Activated CD4-positive, alpha-beta memory T cell treated with anti-CD3 and anti-CD28 coated beads for 36 hours (primary cell): Measurements from ENCODE around the gene DHX30. TPM values are rescaled to one million over a fixed set of nuclear protein-coding genes. Genes with fewer than 3 reads are reported as not detected.

Experiments used
- CTCF ChIA-PET: fragments of 350-600 bp; sonication (Branson Sonifier 250); formaldehyde crosslinking; loops from one replicate; lab custom pipeline; 2021; ENCODE audit warnings: antibody characterized with exemption, inconsistent platforms; lab: Charles Lee
- POLR2A ChIA-PET: fragments of 350-600 bp; sonication (Branson Sonifier 250); formaldehyde crosslinking; loops from one replicate; lab custom pipeline; 2021; ENCODE audit warnings: antibody characterized with exemption; lab: Charles Lee
- DNase-seq: peaks from one replicate; pipeline ENCODE4 v3.0.0-alpha.2; 2020
- H3K27ac Mint-ChIP-seq: one replicate; pipeline ENCODE4 v1.8.0; 2021; ENCODE audit warnings: mixed read lengths
- H3K27me3 Mint-ChIP-seq: one replicate; pipeline ENCODE4 v1.8.0; 2021; ENCODE audit warnings: mixed read lengths
- H3K36me3 Mint-ChIP-seq: one replicate; pipeline ENCODE4 v1.8.0; 2021; ENCODE audit warnings: mixed read lengths
- H3K4me1 Mint-ChIP-seq: one replicate; pipeline ENCODE4 v1.8.0; 2021; ENCODE audit warnings: low read depth, mixed read lengths
- H3K4me3 Mint-ChIP-seq: one replicate; pipeline ENCODE4 v1.8.0; 2021; ENCODE audit warnings: mild to moderate bottlenecking, mixed read lengths
- H3K9me3 Mint-ChIP-seq: one replicate; pipeline ENCODE4 v1.8.0; 2021; ENCODE audit warnings: mixed read lengths
- intact Hi-C: fragments of 100-400 bp; cut with micrococcal nuclease; formaldehyde crosslinking; loops from one replicate; pipeline ENCODE4 v1.15.1; 2023
- total RNA-seq, 2 experiments: library from RNA; stranded (reverse); gene quantifications; one replicate each; pipeline ENCODE4 v1.2.3, GENCODE V29; 2021

The DHX30 gene
- total RNA-seq, 2 experiments from 2014 or later: 76.7 to 77.5 TPM

DNA sequence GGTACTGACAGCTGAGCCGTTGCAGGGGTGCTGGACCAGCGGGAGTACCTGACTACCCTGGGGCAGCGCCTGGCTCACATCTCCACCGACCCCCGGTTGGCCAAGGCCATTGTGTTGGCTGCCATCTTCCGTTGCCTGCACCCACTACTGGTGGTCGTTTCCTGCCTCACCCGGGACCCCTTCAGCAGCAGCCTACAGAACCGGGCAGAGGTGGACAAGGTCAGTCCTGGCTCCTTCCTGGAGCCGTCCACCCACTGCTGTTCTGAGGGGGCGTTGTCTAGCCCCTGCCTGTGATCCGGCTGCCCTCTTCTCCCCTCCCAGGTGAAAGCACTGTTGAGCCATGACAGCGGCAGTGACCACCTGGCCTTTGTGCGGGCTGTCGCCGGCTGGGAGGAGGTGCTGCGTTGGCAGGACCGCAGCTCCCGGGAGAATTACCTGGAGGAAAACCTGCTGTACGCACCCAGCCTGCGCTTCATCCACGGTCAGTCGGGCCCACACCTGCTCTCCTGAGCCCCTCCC, 45.7 kb downstream of the DHX30 start:
- intact Hi-C loops: no loop called here
- DNase-seq: no peak
- POLR2A ChIA-PET: no interaction called here
- no peaks in the 10 kb centered on the region for H3K9me3 Mint-ChIP-seq
- H3K4me3 Mint-ChIP-seq: no peak overlapping the region
- peaks cover 38% of the 10 kb centered on the region for H3K36me3 Mint-ChIP-seq
- CTCF ChIA-PET: interaction anchor here (1.6 kb wide), 1 partner anchor 10 kb away, joined by 5 read pairs; no protein-coding TSS in a partner anchor
- no peaks in the 10 kb centered on the region for H3K27me3 Mint-ChIP-seq
- no peak overlapping the region for H3K27ac Mint-ChIP-seq
- no peaks in the 10 kb centered on the region for H3K4me1 Mint-ChIP-seq

DNA sequence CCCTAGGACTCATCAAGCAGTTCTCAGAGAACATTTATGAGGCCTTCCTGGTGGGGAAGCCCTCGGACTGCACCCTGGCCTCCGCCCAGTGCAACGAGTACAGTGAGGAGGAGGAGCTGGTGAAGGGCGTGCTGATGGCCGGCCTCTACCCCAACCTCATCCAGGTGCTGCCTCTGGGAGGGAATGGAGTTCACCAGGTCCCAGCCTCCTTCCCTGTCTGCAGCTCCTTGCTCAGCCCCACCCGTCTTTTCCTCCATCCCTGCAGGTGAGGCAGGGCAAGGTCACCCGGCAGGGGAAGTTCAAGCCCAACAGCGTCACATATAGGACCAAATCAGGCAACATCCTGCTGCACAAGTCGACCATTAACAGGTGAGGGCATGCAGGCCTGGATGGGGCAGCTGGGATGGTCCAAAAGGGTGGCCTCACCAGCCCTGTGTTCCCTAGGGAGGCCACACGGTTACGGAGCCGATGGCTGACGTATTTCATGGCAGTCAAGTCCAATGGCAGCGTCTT, 46.3 kb downstream of the DHX30 start:
- H3K27ac Mint-ChIP-seq: no peak overlapping the region
- intact Hi-C loops: no loop called here
- ChIA-PET CTCF (interaction anchor here (0.8 to 1.6 kb wide), 2 partner anchors 10 to 11 kb away, joined by 4 to 5 read pairs; no protein-coding TSS in a partner anchor), POLR2A (no interaction called here)
- no peak overlapping the region for H3K4me3 Mint-ChIP-seq
- DNase-seq: no peak
- H3K9me3 Mint-ChIP-seq: no peaks in the 10 kb centered on the region
- H3K36me3 Mint-ChIP-seq: peaks cover 33% of the 10 kb centered on the region
- no peaks in the 10 kb centered on the region for H3K27me3 Mint-ChIP-seq
- H3K4me1 Mint-ChIP-seq: no peaks in the 10 kb centered on the region

DNA sequence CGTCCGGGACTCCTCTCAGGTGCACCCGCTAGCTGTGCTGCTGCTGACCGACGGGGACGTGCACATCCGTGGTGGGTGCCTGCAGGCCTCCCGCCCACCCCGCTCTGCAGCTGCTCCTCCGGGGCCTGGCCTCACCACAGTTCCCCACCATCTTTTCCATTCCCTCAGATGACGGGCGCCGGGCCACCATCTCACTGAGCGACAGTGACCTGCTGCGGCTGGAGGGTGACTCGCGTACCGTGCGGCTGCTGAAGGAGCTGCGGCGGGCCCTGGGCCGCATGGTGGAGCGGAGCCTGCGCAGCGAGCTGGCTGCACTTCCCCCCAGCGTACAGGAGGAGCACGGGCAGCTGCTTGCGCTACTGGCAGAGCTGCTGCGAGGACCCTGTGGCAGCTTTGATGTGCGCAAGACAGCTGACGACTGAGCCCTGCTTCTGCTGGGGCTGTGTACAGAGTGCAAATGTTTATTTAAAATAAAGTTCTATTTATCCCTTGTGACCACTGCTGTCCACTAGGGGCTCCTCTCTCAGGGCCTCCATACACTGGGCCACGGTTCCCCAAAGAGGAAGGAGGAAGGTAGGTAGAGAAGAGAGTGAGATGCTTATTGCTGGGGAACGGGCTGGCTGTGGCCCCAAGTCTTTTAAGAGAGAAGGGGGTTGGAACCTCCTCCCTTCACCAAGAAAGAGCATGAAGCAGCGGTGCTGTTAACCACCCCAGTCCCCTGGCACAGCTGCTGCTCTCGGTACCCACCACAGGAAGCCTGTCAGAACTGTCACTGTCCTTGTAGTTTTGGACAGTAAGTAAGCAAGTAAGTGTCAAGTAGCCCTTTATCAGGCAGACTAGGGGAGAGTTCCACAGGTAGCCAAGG, 47.0 kb downstream of the DHX30 start:
- H3K27ac Mint-ChIP-seq: no peak overlapping the region
- CTCF ChIA-PET: interaction anchor here (0.6 to 1.7 kb wide), 5 partner anchors 9 to 301 kb away, joined by 3 to 5 read pairs (median 4); no protein-coding TSS in a partner anchor

DNA sequence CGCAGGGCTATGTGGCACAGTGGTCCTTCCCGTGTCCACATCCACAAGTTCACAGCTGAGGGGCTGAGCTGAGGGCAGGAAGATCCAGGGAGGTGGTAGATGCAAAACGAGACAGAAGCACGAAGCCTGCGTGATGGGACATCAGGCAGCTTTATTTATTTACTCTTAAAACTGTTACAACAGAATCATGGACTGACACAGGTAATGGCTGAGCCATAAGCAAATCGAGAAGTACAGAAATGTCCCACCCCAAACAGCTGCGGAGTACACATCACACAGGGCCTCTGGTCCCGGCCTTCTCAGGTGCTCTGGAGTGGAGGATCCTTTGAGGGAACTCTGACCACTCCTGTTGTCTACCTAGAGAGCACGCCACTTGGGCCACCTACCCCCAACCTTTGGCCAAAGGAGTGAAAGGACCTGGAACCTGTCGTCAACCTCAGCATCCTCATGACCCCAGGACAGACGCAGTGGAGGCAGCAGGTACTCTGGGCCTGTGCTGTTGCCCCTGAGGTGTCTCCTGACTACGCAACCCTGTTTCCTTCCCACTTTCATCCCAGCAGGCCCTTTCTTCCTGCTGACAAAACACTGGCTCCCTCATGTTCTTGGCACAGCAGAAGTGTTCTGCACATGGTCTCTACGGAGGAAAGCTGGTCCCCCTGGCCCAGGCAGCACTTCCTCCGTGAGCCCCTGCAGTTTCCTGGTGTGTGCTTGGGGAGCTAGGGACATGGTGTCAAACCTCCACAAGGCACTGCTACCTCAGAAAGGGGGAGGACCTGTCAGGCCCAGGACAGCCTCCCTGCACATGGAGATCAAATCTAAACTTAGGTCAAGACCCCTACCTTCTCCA, 47.8 kb downstream of the DHX30 start:
- no peaks in the 10 kb centered on the region for H3K9me3 Mint-ChIP-seq
- ChIA-PET CTCF (interaction anchor here (1.0 to 1.7 kb wide), 3 partner anchors 12 to 301 kb away, joined by 4 to 5 read pairs (median 4); no protein-coding TSS in a partner anchor), POLR2A (interaction anchor here (1.2 kb wide), 1 partner anchor 25 kb away, joined by 4 read pairs; no protein-coding TSS in a partner anchor)
- no peak for DNase-seq
- H3K4me1 Mint-ChIP-seq: no peaks in the 10 kb centered on the region
- peak overlapping the region; percentile 33 for H3K27ac Mint-ChIP-seq
- H3K36me3 Mint-ChIP-seq: peaks cover 22% of the 10 kb centered on the region
- no peak overlapping the region for H3K4me3 Mint-ChIP-seq
- no peaks in the 10 kb centered on the region for H3K27me3 Mint-ChIP-seq
- intact Hi-C loops: no loop called here

More for the DNA sequence above, 47.0 kb downstream of the DHX30 start:
- POLR2A ChIA-PET: interaction anchor here (1.2 kb wide), 1 partner anchor 24 kb away, joined by 4 read pairs; no protein-coding TSS in a partner anchor
- Mint-ChIP-seq H3K9me3 (no peaks in the 10 kb centered on the region), H3K4me3 (no peak overlapping the region), H3K36me3 (peaks cover 26% of the 10 kb centered on the region), H3K4me1 (no peaks in the 10 kb centered on the region), H3K27me3 (no peaks in the 10 kb centered on the region)
- intact Hi-C loops: no loop called here
- no peak for DNase-seq

DNA sequence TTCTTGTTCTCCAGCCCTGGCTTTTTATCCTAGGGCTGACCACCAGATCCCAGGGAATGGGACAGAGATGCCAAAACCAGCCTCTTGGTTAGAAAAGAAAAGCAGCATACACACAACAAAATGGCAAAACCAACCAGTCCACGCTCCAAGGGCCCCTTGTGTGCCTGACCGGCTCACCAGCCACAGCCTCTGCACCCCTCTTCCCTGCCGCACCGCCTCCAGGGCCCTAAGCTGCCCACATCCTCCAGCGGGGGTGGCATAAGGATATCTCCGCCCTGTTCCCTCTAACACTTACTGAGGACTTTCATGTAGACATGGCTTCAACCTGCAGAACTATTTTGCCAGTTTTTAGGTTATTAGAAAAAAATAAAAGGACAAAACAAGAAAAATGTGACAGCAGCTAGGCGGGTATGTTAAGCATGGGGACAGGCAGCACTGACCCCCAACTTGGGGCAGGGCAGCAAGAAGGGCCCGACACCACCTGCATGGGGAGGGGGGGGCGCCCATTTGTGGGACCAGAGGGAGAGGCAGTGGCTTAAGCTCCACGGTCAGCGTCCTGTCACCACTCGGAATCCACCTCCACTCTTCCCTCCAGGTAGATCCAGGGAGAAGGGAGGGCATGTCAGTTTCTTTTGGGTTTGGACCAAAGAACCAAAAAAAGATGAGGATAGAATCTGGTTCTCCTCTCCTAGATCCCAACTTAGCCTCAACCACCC, 49.1 kb downstream of the DHX30 start:
- no peak overlapping the region for H3K27ac Mint-ChIP-seq

DNA sequence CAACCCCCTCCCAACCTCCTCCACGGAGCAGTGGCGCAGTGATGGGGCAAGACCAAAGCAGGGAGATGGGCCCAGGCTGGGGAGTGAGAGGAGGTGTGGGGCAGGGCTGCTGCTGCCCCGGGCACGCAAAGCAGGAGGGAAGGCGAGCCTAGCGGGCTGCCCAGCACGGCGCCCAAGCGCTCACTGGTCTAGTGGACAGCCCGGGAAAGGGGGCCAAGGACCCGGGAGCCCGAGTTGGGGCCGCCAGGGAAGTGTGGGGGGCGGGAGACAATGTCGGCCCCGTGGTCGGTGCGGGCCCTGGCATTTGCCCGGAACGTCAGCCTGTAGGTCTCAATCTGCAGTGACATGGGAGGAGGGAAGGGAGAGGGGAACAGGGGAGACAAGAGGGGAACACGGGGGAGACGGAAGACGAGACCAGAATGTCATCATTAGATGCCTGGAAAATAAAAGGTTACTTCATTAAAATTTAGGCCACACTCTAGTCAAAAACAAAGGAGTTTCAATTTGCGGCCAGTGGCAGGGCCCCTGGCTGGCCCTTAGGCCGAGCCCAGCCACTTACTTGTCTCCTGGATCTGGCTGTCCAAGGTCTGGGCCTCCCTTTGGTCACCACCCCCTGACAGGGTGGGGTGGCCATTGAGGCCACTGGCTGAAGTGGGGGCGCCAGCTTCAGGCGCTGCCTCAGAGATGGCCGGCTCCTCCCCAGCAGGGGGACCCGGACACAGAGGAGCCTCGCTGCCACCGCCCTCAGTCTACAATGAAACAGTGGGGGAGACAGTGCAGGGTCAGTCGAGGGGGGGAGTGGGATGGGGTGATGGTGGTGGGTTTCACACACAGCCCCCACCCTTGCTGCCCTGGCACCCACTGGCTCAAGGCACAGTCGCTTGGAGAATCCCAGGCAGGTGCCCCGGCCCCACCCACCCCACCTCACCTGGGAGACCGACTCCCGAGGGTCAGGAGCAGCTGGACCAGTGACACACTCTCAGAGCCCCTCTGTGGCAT, 50.0 kb downstream of the DHX30 start:
- ChIA-PET CTCF (no interaction called here), POLR2A (interaction anchor here (0.6 kb wide), 1 partner anchor 78 kb away, joined by 4 read pairs; no protein-coding TSS in a partner anchor)

More for the DNA sequence above, 49.1 kb downstream of the DHX30 start:
- intact Hi-C loops: no loop called here
- CTCF ChIA-PET: no interaction called here
- POLR2A ChIA-PET: interaction anchor here (0.6 kb wide), 1 partner anchor 79 kb away, joined by 4 read pairs; no protein-coding TSS in a partner anchor
- Mint-ChIP-seq H3K27me3 (no peaks in the 10 kb centered on the region), H3K4me1 (no peaks in the 10 kb centered on the region), H3K4me3 (no peak overlapping the region), H3K9me3 (no peaks in the 10 kb centered on the region), H3K36me3 (peaks cover 17% of the 10 kb centered on the region)
- DNase-seq: no peak

DNA sequence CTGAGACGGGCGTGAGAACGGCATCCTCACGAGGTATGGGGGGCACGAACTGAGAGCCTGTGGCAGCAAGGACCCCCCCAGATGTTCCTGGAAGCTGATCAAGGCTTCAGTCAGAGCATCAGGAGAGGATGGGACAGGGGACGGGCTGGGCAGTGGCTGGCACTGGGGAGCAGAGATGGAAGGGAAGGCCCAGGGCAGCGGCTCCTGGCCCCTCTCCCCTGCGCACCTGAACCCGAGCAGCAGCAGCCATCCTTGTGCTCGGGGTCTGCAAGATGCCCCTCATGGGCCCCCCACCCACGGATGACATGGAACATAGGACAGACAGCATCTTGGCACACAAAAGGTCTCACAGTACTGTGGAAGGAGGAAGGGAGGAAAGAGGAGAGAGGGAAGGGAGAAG, 51.3 kb downstream of the DHX30 start:
- CTCF ChIA-PET: interaction anchor here (1.5 kb wide), 1 partner anchor 17 kb away, joined by 4 read pairs; no protein-coding TSS in a partner anchor
- POLR2A ChIA-PET: no interaction called here
- Mint-ChIP-seq H3K36me3 (peaks cover 10% of the 10 kb centered on the region), H3K9me3 (no peaks in the 10 kb centered on the region), H3K27me3 (no peaks in the 10 kb centered on the region), H3K4me3 (no peak overlapping the region), H3K27ac (no peak overlapping the region), H3K4me1 (no peaks in the 10 kb centered on the region)
- intact Hi-C loops: no loop called here
- DNase-seq: no peak

More for the DNA sequence above, 50.0 kb downstream of the DHX30 start:
- H3K4me3 Mint-ChIP-seq: no peak overlapping the region
- no peaks in the 10 kb centered on the region for H3K9me3 Mint-ChIP-seq
- H3K27me3 Mint-ChIP-seq: no peaks in the 10 kb centered on the region
- H3K4me1 Mint-ChIP-seq: no peaks in the 10 kb centered on the region
- peaks cover 13% of the 10 kb centered on the region for H3K36me3 Mint-ChIP-seq
- no peak for DNase-seq
- intact Hi-C loops: no loop called here
- H3K27ac Mint-ChIP-seq: no peak overlapping the region

DNA sequence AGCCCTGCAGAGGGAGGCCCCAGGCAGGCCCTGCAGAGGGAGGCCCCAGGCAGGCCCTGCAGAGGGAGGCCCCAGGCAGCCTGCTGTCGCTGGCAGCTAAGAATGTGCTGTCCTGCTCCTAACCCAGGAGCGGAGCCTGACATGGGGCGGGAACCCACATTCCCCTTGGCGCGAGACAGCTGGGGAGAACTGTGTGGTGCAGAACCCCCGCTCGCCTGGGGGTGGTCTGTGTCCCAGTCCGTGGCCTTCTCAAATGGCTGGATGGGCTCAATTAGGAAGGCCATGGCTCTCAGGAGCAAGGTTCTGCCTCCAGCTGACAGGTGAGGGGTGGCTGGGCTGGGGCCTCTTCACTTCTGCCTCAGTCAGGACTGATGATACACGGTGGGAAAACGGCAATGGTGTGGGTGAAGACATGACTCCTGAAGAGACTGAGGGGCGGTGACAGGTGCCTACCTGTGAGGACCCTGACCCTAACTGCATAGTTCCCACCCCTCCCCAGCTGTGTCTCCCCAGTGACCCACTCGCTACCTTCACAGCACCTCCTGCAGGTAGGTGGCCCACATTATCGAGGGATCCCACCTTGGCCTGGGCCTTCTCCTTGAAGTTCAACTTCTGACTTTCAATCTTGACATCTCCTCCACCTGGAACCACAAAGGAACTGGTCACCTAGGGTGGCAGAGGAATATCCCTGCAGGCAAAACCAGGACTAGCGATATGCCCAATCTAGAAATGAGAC, 52.0 kb downstream of the DHX30 start:
- Mint-ChIP-seq H3K4me3 (no peak overlapping the region), H3K27ac (no peak overlapping the region), H3K9me3 (no peaks in the 10 kb centered on the region), H3K36me3 (peaks cover 9% of the 10 kb centered on the region), H3K27me3 (no peaks in the 10 kb centered on the region), H3K4me1 (no peaks in the 10 kb centered on the region)
- intact Hi-C loops: no loop called here
- no peak for DNase-seq
- CTCF ChIA-PET: interaction anchor here (1.5 kb wide), 1 partner anchor 17 kb away, joined by 4 read pairs; no protein-coding TSS in a partner anchor
- POLR2A ChIA-PET: no interaction called here

DNA sequence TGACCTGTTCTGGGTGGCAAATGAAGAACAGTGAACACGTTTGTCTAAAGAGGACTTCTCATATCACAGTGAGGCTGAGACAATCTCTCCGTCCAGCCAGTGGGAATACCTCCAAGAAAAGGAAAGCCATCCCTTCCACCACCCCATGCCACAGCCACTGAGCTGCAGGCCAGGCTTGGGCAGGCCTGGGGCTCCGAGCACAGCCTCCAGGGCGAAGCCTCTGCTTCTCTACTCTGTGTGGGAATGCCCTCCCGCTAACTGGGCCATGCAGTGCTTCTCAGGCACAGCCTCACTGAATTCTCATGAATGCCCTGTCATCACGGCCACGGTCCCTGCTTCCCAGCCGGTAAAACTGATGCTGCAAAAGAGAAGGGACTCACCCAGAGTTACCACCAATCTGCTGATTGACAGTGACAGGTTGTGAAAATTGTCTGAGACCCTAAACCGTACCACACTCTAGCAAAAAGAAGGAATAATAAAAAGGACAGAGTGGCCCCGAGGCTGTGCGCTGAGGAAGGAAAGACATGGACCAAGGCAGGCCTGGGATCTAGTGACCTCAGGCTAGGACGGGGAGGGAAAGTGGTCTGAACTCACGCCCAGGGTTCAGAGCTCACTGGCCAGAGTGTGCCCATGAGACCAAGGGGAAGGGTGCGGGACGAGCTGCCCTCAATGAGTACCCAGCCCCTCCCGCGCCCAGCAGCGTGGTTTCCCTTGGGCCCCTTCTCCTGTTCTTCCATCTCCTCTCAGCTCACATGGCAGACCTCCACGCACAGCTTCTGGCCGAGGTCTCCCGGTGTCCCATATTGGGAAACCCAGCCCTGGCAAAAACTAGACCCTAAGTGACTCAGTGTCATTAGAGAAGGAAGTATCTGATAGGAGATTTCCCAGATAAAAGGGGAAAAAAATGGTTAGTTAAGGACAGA, 52.8 kb downstream of the DHX30 start:
- H3K27me3 Mint-ChIP-seq: no peaks in the 10 kb centered on the region
- intact Hi-C loops: no loop called here
- H3K4me1 Mint-ChIP-seq: no peaks in the 10 kb centered on the region
- ChIA-PET POLR2A (interaction anchor here (0.6 kb wide), 1 partner anchor 136 kb away, joined by 4 read pairs; no protein-coding TSS in a partner anchor), CTCF (interaction anchor here (1.5 kb wide), 1 partner anchor 18 kb away, joined by 4 read pairs; no protein-coding TSS in a partner anchor)
- H3K4me3 Mint-ChIP-seq: no peak overlapping the region
- no peaks in the 10 kb centered on the region for H3K9me3 Mint-ChIP-seq
- peaks cover 7% of the 10 kb centered on the region for H3K36me3 Mint-ChIP-seq
- H3K27ac Mint-ChIP-seq: no peak overlapping the region
- no peak for DNase-seq
